Activated naive CD4-positive, alpha-beta T cell (primary cell): ENCODE results near the gene DRG2.

ENCODE experiments used
- DNase-seq, 4 experiments: peaks; one replicate each; lab custom pipeline; 2025; lab: John Stamatoyannopoulos, UW

DRG2 gene

DNA sequence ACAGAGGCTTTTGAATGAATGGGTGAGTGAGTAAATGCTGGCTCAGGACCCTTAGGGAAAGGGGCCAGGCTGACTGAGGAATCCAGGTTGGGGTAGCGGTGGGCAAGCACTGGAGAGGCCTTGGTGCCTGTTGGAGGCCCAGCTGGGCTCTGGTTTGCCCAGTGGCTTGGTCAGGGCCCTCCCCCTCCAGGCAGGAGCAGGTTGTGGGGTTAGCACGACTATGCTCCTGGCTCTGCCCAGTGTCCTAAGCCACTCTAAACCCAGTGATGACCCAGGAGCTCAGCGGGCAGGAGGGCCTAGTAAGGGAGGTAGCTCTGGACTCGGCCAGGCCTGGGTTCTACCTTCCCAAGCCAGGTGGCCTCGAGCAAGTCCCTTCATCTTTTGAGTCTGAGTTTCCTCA, 28.3 kb downstream of the DRG2 start:
- DNase-seq, result no peak

DNA sequence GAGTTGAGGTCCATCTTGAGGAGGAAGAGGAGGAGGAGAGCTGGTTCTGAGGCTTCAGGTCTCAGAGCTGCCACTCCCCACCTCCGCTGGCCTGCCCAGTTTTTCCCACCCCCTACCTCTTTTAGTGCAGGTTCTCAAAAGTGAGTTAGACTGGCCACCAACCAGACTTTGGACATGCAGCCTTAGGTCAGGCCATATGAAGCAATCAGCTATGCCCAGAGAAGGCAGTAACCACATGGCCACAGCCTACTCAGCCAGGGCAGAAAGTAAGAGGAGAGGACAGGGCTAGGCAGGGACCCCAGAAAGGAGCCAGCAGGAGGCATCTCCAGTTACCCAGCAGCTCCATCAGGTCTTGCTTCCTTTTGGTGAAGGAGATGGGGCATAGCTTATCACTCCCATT, 29.8 kb downstream of the DRG2 start:
- no peak for DNase-seq

DNA sequence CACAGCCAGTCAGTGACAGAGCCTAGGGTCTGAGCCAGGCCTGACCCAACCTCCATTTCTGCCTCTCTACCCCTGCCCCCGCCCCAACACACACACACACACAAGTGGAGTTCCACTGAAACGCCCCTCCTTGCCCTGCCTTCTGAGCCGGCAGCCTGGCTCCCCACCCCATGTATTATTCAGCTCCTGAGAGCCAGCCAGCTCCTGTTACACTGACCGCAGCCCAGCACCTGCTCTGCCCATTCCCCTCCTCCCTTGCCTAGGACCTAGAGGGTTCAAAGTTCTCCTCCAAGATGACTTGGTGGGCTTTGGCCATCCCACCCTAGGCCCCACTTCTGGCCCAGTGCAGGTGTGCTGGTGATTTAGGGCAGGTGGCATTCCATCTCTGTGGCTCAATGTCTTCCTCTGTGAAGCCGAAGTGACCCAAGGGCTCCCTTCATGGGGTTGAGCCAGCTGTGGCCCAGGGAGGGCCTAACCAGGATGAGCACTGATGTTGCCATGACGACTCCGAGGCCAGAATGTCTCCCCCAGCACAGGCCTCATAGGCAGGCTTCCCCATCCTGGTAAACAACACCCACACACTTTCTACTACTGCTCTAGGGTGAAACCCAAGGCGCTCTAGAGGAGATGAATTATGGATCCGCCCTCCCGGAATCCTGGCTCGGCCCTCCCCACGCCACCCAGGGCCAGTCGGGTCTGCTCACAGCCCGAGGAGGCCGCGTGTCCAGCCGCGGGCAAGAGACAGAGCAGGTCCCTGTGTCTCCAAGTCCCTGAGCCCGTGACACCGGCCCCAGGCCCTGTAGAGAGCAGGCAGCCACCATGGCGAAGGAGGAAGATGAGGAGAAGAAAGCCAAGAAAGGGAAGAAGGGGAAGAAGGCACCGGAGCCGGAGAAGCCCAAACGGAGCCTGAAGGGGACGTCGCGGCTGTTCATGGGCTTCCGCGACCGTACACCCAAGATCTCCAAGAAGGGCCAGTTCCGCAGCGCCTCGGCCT, 30.5 kb downstream of the DRG2 start:
- DNase-seq, result no peak

DNA sequence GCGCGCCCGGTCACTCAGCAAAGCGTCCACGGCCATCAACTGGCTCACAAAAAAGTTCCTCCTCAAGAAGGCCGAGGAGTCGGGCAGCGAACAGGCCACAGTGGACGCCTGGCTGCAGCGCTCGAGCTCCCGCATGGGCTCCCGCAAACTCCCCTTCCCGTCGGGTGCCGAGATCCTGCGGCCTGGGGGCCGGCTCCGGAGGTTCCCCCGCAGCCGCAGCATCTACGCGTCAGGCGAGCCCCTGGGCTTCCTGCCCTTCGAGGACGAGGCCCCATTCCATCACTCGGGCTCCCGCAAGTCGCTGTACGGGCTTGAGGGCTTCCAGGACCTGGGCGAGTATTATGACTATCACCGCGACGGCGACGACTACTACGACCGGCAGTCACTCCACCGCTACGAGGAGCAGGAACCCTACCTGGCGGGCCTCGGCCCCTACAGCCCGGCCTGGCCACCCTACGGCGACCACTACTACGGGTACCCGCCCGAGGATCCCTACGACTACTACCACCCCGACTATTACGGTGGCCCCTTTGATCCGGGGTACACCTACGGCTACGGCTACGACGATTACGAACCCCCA, 31.5 kb downstream of the DRG2 start:
- no peak for DNase-seq

GRCh38 chr17:18119938-18120337, 32.2 kb downstream of the DRG2 start:
- DNase-seq, result no peak

DNA sequence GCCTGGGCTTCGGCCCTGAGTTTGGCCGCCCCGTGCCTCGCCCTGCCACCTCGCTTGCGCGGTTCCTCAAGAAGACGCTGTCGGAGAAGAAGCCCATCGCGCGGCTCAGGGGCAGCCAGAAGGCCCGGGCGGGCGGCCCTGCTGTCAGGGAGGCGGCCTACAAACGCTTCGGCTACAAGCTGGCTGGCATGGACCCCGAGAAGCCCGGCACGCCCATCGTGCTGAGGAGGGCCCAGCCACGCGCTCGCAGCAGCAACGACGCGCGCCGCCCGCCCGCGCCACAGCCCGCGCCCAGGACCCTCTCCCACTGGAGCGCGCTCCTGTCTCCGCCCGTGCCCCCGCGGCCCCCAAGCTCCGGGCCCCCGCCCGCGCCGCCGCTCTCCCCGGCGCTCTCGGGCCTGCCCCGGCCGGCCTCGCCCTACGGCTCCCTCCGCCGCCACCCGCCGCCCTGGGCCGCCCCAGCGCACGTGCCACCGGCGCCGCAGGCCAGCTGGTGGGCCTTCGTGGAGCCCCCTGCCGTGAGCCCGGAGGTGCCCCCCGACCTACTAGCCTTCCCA, 32.8 kb downstream of the DRG2 start:
- DNase-seq, result no peak

DNA sequence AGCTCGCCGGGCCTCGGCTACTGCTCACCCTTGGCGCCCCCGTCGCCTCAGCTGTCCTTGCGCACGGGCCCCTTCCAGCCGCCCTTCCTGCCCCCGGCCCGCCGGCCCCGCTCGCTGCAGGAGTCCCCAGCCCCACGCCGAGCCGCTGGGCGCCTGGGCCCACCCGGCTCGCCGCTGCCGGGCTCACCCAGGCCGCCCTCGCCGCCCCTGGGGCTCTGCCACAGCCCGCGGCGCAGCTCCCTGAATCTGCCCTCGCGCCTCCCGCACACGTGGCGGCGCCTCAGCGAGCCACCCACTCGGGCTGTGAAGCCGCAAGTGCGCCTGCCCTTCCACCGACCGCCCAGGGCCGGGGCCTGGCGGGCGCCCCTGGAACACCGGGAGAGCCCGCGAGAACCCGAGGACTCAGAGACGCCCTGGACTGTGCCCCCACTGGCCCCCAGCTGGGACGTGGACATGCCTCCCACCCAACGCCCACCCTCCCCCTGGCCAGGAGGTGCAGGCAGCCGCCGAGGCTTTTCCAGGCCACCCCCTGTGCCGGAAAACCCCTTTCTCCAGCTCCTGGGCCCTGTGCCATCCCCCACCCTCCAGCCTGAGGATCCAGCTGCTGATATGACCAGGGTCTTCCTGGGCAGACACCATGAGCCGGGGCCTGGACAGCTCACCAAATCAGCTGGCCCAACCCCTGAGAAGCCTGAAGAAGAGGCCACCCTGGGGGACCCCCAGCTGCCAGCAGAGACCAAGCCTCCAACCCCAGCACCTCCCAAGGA, 33.6 kb downstream of the DRG2 start:
- DNase-seq, result no peak

GRCh38 chr17:18122990-18123753, 35.4 kb downstream of the DRG2 start:
- no peak for DNase-seq

DNA sequence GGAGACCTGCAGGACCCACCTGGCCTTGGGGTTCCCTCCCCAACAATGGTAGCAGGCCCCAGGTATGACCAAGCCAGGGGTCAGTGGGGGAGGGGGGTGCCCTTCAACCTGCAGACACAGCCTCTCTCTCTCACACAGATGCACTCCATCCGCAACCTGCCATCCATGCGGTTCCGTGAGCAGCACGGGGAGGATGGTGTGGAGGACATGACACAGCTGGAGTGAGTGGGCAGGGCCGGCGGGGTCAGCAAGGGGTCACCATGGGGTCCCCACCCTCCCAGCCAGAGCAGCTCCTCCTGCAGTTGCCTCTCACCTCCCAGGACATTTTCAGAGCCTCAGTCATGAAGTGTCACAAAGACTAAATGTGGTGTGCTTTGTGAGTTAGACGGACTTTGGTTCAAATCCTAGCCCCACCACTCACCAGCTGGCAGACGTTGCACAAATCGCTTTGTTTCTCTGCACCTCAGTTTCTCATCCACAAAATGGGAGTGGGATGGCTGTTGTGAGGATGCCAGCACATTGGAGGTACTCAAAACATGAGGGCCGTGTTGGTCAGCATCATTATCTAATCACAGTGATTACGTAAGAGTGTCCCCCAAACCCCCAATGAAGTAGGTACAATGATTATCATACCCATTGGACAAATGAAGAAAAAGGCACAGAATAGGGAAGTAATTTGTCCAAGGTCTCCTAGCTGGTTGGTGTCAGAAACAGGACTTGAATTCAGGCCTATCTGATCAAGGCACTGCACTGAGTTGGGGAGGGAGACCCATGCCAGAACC, 36.8 kb downstream of the DRG2 start:
- DNase-seq, result no peak

DNA sequence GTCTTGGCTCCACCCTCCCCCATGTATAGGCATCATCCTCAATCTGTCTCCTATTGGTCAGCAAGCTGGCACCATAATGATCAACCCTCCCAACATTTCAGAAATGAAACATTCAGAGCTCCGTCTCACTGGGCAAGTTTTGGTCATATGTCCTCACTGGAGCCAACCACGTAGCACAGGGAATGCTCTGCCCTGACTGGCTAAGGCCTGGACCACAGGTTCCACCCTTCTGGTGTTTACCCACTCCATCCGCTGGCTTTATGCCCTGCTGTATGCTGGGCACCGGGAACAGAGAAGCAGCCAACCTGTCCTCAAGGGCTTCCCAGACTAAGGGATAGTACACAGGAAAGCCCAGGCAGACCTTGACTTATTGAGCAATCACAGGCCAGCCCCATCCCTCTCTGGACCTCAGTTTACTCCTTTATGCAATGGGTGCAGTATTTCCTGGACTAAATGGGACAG, 41.3 kb downstream of the DRG2 start:
- no peak for DNase-seq

DNA sequence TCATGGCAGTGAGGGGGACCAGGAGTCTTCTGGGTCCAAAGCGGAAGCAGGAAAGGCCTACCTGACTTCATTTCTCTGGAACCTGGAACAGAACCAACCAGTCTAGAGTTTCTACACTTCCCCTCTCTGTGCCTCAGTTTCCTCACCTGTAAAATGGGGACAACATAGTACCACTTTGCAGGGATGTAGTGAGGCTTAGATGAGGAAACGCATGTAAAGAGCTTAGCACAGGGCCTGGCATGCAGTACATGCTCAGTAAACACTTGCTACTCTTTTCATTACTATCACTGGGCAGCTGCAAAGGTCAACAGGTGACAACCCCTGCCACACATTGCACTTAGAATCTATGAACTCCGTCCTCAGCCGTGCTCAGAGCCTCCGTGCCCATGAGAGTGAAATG, 45.0 kb downstream of the DRG2 start:
- DNase-seq, result no peak

DNA sequence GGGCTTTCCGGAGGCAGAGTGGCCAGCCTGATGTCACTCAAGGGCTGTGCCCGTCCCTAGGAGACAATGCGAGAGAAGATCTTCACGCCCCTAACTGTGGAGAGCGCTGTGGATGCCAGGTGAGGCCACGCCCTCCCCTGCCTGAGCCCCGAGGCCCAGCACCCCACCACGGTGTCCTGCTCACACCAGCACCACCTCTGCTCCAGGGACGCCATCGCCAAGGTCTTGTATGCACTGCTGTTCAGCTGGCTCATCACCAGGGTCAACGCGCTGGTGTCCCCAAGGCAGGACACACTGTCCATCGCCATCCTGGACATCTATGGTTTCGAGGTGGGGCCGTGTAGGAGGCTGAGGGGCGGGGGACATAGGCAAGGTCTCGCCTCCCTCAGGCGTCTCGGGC, 48.6 kb downstream of the DRG2 start:
- no peak for DNase-seq

DNA sequence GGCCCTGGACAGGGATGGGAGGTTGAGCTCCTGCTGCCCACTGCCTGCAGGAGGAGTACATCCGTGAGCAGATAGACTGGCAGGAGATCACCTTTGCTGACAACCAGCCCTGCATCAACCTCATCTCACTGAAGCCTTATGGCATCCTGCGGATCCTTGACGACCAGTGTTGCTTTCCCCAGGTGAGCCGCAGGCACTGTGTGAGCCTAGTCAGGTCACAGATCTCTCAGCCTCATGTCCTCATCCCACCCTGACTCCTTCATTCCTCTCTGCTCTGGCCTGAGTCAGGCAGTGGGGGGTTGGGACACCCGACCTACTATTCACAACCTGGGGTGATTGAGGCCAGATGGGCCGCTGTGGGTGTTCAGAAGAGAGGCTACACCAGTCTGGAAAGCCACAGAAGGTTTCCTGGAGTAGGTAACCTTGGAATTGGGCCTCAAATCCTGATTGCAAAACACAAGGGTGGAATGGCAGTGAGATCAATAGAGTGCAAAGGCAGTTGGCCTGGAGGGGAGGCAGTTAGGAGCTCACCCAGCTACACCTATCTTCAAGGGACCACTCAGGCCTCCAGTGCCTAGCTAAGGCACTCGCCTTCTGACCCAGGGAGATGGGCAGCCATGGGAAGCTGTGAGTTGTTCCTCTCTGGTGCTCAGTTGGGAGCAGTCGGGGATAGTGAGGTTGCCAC, 50.5 kb downstream of the DRG2 start:
- DNase-seq, result no peak

- DNase-seq, result no peak
These were observed 51.3 kb downstream of the DRG2 start for GRCh38 chr17:18139092-18139491.

DNA sequence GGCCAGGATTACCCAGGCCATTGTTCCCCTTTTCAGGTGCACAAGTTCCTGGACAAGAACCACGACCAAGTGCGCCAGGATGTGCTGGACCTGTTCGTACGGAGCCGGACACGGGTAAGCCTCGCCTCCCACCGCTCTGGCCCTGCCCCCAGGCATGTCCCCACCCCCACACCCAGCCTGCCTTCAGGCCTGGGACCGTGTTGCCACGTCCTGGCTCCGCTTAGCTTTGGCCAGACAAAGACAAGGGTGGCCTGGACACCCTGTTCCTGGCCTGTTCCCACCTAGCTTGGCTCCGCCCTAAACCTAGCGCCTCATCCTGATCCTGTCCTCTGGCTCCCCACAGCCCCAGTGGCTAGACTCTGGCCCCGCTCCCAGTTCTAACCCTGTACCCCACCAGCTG, 51.8 kb downstream of the DRG2 start:
- no peak for DNase-seq

- DNase-seq, result no peak
These were observed 52.2 kb downstream of the DRG2 start for GRCh38 chr17:18139949-18140348.

- DNase-seq, result no peak
These were observed 52.9 kb downstream of the DRG2 start for GRCh38 chr17:18140648-18141047.

DNA sequence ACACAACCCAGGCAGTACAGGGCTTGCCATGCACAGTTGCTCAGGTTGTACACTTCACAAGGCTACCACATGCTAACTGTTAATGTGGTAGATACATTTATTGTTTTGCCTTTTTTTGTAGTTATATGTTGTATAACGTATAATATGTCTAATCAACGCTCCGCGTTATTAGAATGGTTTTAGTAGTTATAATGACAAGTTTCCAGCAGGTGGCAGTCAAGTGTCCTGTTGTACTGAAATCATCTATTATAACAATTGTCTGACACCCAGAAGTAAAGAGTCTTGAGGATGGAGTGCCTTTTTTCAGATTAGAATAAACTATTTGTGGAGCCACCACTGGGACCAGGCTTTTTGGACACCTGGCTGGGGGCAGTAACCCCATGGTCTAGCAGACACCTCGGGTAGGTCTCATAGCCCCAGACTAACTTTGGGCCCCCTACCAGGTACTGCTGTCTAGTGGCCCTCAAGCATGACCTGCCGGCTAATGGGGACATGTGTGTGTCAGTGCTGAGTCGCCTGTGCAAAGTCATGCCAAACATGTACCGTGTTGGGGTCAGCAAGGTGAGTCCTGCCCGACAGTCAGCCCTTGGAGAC, 53.6 kb downstream of the DRG2 start:
- no peak for DNase-seq

DNA sequence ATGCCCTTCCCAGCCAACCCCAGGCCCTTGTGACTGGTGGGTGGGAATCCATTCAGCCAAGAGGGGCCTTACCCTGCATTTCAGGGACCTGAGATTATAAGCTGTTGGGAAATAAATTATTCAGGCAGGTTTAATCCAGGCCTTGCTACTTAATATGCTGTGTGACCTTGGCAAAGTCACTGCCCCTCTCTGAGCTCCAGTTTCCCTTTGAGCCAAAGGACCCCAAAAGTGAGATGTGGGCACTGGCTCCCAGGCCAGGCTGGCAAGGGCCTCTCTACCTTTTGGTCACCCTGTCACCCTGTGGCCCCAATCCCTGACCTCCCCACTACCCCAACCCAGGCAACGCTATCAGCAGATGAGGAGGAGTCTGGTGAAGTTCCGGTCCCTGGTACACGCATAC, 54.7 kb downstream of the DRG2 start:
- DNase-seq, result no peak
